ENCODE data around the gene ANKRD17. TPM values are rescaled to one million over a fixed set of nuclear protein-coding genes. Genes with fewer than 3 reads are reported as not detected.
A peak's percentile ranks its signal among the peaks of the same experiment; 100 is the strongest.

The ANKRD17 gene
- total and polyA plus RNA-seq, 9 of the 15 experiments (the other 6 are each of a cell fraction or from before 2014, with no cell fraction given) = 25.5 to 86.9 (median 52.2) TPM

DNA sequence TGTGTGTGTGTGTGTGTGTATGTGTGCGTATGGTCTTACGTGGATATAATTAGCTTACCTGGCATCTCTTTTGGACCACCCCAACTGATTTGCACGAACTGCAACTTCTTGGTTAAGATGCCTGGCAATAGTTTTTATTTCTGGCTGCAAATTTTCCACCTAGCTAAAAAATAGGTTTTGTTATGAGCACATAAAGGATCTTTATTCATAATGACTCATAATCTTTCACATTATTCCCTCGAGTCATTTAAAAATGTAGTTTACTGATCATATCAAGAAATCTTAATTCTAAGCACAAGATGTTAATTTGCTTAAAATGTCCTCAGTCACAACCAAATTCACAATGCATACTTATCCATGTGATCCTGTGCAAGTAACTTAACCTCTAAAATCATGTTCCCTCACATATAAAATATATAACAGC lies 190.6 kb downstream of the ANKRD17 start:
- Histone ChIP-seq H3K79me2 (ENCODE audit: control insufficient read depth, insufficient read depth, low read length) (peaks cover 24% of the 10 kb centered on the region), H3K9me1 (ENCODE audit: control insufficient read depth, insufficient read depth, low read length) (no peaks in the 10 kb centered on the region), H3K4me1 (replicated peaks in 1 of 2; ENCODE audit: control insufficient read depth in 2 of 2, insufficient read depth in 2 of 2, low read length in 2 of 2) (peaks cover 5 to 23% of the 10 kb centered on the region in 2 experiments; a peak in 4 of 5 replicates), H3K4me2 (ENCODE audit: insufficient read depth, low read length) (peak overlapping the region; percentile 86), H2AFZ (ENCODE audit: low read depth, low read length) (peak overlapping the region; percentile 85), H3K9me3 (replicated peaks; ENCODE audit: control insufficient read depth, insufficient read depth, low read depth, low read length) (no peaks in the 10 kb centered on the region), H3K27me3 (ENCODE audit: control insufficient read depth in 2 of 2, insufficient read depth in 2 of 2, low read length in 2 of 2) (no peaks in the 10 kb centered on the region), H4K20me1 (replicated peaks; ENCODE audit: control insufficient read depth, insufficient read depth, low read length) (no peaks in the 10 kb centered on the region), H3K27ac (ENCODE audit: extremely low read depth, low read depth, low read length) (peak overlapping the region; percentile 91), H3K9ac (ENCODE audit: insufficient read depth in 1 of 2, low read depth in 2 of 2, low read length in 2 of 2) (peak overlapping the region in 1 of 2 experiments; percentile 88; a peak in 3 of 4 replicates), H3K4me3 (peak overlapping the region; percentile 65), H3K36me3 (ENCODE audit: control insufficient read depth, insufficient read depth, low read length) (peaks cover 34% of the 10 kb centered on the region; the same call in 2 of the 3 replicates)
- ATAC-seq (no peak), FAIRE-seq (no peak), DNase-seq (ENCODE audit: extremely low read depth in 1 of 4, low spot score in 3 of 4) (peak in 1 of 4 experiments; percentile 11)
- WGBS (ENCODE audit: insufficient coverage, low coverage, missing lambda C conversion rate) = 40% methylated on average over 3 of the region's 4 CpGs
- ChIA-PET POLR2A (no interaction called here), CTCF (ENCODE audit: low intra/inter-chr PET ratio) (no interaction called here)
- TF ChIP-seq ZNF57 (CRISPR knock-in tag; IDR thresholded peaks at IDR 0.05) (no peak), PRPF4 (IDR thresholded peaks at IDR 0.05; ENCODE audit: insufficient read depth, low read depth, low read length, poor library complexity, severe bottlenecking) (no peak), RFX1 (IDR thresholded peaks at IDR 0.05) (no peak), ZNF197 (CRISPR knock-in tag; IDR thresholded peaks at IDR 0.05; ENCODE audit: low read depth) (0 out of 2 replicates have a peak, but pooled peaks have one; percentile 3), CREB1 (IDR thresholded peaks at IDR 0.05) (no peak), CREB1 (CRISPR knock-in tag; IDR thresholded peaks at IDR 0.05) (no peak), U2AF1 (optimal IDR thresholded peaks at IDR 0.05; ENCODE audit: low read depth, low read length) (no peak), TAF9B (IDR thresholded peaks at IDR 0.05; ENCODE audit: partially characterized antibody) (no peak), PHTF2 (CRISPR knock-in tag; IDR thresholded peaks at IDR 0.05) (no peak)
- TF ChIP-seq, protein P1, sequence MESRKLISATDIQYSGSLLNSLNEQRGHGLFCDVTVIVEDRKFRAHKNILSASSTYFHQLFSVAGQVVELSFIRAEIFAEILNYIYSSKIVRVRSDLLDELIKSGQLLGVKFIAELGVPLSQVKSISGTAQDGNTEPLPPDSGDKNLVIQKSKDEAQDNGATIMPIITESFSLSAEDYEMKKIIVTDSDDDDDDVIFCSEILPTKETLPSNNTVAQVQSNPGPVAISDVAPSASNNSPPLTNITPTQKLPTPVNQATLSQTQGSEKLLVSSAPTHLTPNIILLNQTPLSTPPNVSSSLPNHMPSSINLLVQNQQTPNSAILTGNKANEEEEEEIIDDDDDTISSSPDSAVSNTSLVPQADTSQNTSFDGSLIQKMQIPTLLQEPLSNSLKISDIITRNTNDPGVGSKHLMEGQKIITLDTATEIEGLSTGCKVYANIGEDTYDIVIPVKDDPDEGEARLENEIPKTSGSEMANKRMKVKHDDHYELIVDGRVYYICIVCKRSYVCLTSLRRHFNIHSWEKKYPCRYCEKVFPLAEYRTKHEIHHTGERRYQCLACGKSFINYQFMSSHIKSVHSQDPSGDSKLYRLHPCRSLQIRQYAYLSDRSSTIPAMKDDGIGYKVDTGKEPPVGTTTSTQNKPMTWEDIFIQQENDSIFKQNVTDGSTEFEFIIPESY (CRISPR knock-in tag; IDR thresholded peaks at IDR 0.05) = 0 out of 2 replicates have a peak, but pooled peaks have one; percentile 16
- TF ChIP-seq, protein P2, sequence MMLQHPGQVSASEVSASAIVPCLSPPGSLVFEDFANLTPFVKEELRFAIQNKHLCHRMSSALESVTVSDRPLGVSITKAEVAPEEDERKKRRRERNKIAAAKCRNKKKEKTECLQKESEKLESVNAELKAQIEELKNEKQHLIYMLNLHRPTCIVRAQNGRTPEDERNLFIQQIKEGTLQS (IDR thresholded peaks at IDR 0.05) = peak; percentile 24; the same call in 1 of the 2 replicates
- TF ChIP-seq, protein P2 (CRISPR knock-in tag; conservative IDR thresholded peaks at IDR 0.05) = no peak
- BruUV-seq (replicated peaks) = no TSS peak
- intact Hi-C loops (cut with micrococcal nuclease) (loop anchor here (2.0 kb wide), 1 partner anchor 191 kb away; the partner anchor contains the start of gene ANKRD17), in situ Hi-C loops (cut with MboI) (no loop called here)
